ENCODE data around the gene SNX32. TPM values are rescaled to one million over a fixed set of nuclear protein-coding genes. Genes with fewer than 3 reads are reported as not detected.

Gene SNX32
- total and polyA plus RNA-seq, 2 of the 13 experiments (the other 11 are each of a cell fraction or from before 2014, with no cell fraction given), result 0.09 to 0.34 TPM

GRCh38 chr11:65870307-65870658 is 36.5 kb downstream of the SNX32 start:
- H3K27me3 ChIP-seq (ENCODE audit: control insufficient read depth in 1 of 2, insufficient read depth in 2 of 2, low read length in 2 of 2), result no peaks in the 10 kb centered on the region; a peak in 1 of 5 replicates
- peaks cover 22% of the 10 kb centered on the region for H3K4me1 ChIP-seq (ENCODE audit: insufficient read depth, low read length)
- no peak overlapping the region for H3K9ac ChIP-seq (ENCODE audit: insufficient read depth, low read depth, low read length)
- ChIA-PET POLR2A (interaction anchor here (1.0 to 8.9 kb wide), 4 partner anchors 11 to 20 kb away, joined by 3 to 81 read pairs (median 15); partner anchors contain the start of genes CCDC85B, CFL1, FIBP and MUS81), CTCF (ENCODE audit: low intra/inter-chr PET ratio, low total read pairs) (no interaction called here)
- no peak overlapping the region for H3K27ac ChIP-seq (ENCODE audit: extremely low read length, insufficient read depth, low read length)
- H3K9me3 ChIP-seq (ENCODE audit: low read length), result no peaks in the 10 kb centered on the region
- no peak overlapping the region; a peak in 1 of 6 replicates for H3K4me3 ChIP-seq (replicated peaks in 1 of 3; ENCODE audit: insufficient read depth in 1 of 3, low read depth in 2 of 3, low read length in 3 of 3)
- peaks cover 2 to 17% of the 10 kb centered on the region in 2 experiments; a peak in 4 of 5 replicates for H3K36me3 ChIP-seq (replicated peaks in 1 of 2; ENCODE audit: control insufficient read depth in 1 of 2, insufficient read depth in 2 of 2, low read length in 2 of 2)
- intact Hi-C loops (cut with micrococcal nuclease; ENCODE audit: unreplicated experiment), result no loop called here
- FAIRE-seq (no peak), DNase-seq (ENCODE audit: low spot score) (no peak), ATAC-seq (peak; percentile 4)
- in situ Hi-C loops (cut with HindIII; ENCODE audit: extremely low pct_ligation_motif_present, low pct_unique_long_range_greater_than_20kb), result no loop called here
- H3K79me2 ChIP-seq (ENCODE audit: insufficient read depth, low read length), result no peaks in the 10 kb centered on the region
- no peak overlapping the region for H2AFZ ChIP-seq (ENCODE audit: low read length)
- BruUV-seq (replicated peaks), result no TSS peak
- no peaks in the 10 kb centered on the region for H4K20me1 ChIP-seq (ENCODE audit: insufficient read depth, low read length)
- H3K4me2 ChIP-seq (ENCODE audit: low read depth, low read length), result peak overlapping the region; percentile 71
- WGBS (ENCODE audit: low lambda C conversion rate), result 88% methylated on average over 2 of the region's 11 CpGs
- peak; percentile 60 for TF ChIP-seq AGO1 (IDR thresholded peaks at IDR 0.05; ENCODE audit: low read depth, low read length, poor library complexity, severe bottlenecking)
- no peak for TF ChIP-seq KLF6 (CRISPR knock-in tag; IDR thresholded peaks at IDR 0.05)
- no peak for TF ChIP-seq BRF2 (CRISPR knock-in tag; IDR thresholded peaks at IDR 0.05)
- TF ChIP-seq CENPT (CRISPR knock-in tag; IDR thresholded peaks at IDR 0.05; ENCODE audit: low read depth), result no peak
- TF ChIP-seq NR2C2 (CRISPR knock-in tag; IDR thresholded peaks at IDR 0.05; ENCODE audit: borderline replicate concordance), result 0 out of 2 replicates have a peak, but pooled peaks have one; percentile 12
- no peak for TF ChIP-seq TRAFD1 (CRISPR knock-in tag; IDR thresholded peaks at IDR 0.05; ENCODE audit: borderline replicate concordance)
- TF ChIP-seq AGO2 (optimal IDR thresholded peaks at IDR 0.05; ENCODE audit: low read depth, low read length), result peak; percentile 4
- TF ChIP-seq ZNF275 (CRISPR knock-in tag; IDR thresholded peaks at IDR 0.05; ENCODE audit: borderline replicate concordance), result no peak
- TF ChIP-seq TEF (CRISPR knock-in tag; IDR thresholded peaks at IDR 0.05), result no peak
- peak; percentile 4; the same call in 1 of the 2 replicates for TF ChIP-seq ZNF687 (CRISPR knock-in tag; IDR thresholded peaks at IDR 0.05)
- no peak for TF ChIP-seq FUBP1 (CRISPR knock-in tag; IDR thresholded peaks at IDR 0.05; ENCODE audit: borderline replicate concordance)
- TF ChIP-seq ZBTB38 (CRISPR knock-in tag; IDR thresholded peaks at IDR 0.05), result 0 out of 2 replicates have a peak, but pooled peaks have one; percentile 13
